SW480 (cell line): ENCODE results near the gene ANTXR1.
"Not testable (repeated sequence)": the region's sequence is repeated elsewhere in the genome, so short reads cannot be mapped to it uniquely, and the experiment has no call there.

Experiments used
- DNase-seq: peaks from one replicate; pipeline ENCODE4 v3.0.0-alpha.2; 2016; ENCODE audit warnings: low spot score

The ANTXR1 gene

GRCh38 chr2:69237070-69237670 lies 224.2 kb downstream of the ANTXR1 start:
- no peak for DNase-seq

- DNase-seq, result no peak
Measured at GRCh38 chr2:69238449-69239031, 225.6 kb downstream of the ANTXR1 start.

- no peak for DNase-seq
Measured at GRCh38 chr2:69241093-69241492, 228.1 kb downstream of the ANTXR1 start.

- no peak for DNase-seq
Measured at GRCh38 chr2:69241664-69242514, 228.9 kb downstream of the ANTXR1 start.

GRCh38 chr2:69242651-69243051 lies 229.7 kb downstream of the ANTXR1 start:
- no peak for DNase-seq

- DNase-seq, result no peak
Measured at GRCh38 chr2:69243652-69244051, 230.7 kb downstream of the ANTXR1 start.

- no peak for DNase-seq
Measured at GRCh38 chr2:69244882-69245281, 231.9 kb downstream of the ANTXR1 start.

GRCh38 chr2:69247583-69247982 lies 234.6 kb downstream of the ANTXR1 start:
- DNase-seq, result no peak

GRCh38 chr2:69248232-69248631 lies 235.3 kb downstream of the ANTXR1 start:
- no peak for DNase-seq

GRCh38 chr2:69250981-69251380 lies 238.0 kb downstream of the ANTXR1 start:
- no peak for DNase-seq

- no peak for DNase-seq
Measured at GRCh38 chr2:69251943-69252342, 239.0 kb downstream of the ANTXR1 start.

- DNase-seq, result no peak
Measured at GRCh38 chr2:69253112-69253511, 240.1 kb downstream of the ANTXR1 start.

GRCh38 chr2:69253611-69254301 lies 240.8 kb downstream of the ANTXR1 start:
- peak; percentile 3 for DNase-seq

GRCh38 chr2:69255760-69256159 lies 242.8 kb downstream of the ANTXR1 start:
- no peak for DNase-seq

- DNase-seq, result not testable (repeated sequence)
Measured at GRCh38 chr2:69259994-69260591, 247.1 kb downstream of the ANTXR1 start.

GRCh38 chr2:69260666-69261065 lies 247.7 kb downstream of the ANTXR1 start:
- DNase-seq, result no peak

GRCh38 chr2:69269330-69269729 lies 256.4 kb downstream of the ANTXR1 start:
- no peak for DNase-seq

GRCh38 chr2:69271831-69272257 lies 258.9 kb downstream of the ANTXR1 start:
- no peak for DNase-seq

- peak; percentile 1 for DNase-seq
Measured at GRCh38 chr2:69272803-69273471, 260.0 kb downstream of the ANTXR1 start.

GRCh38 chr2:69275490-69275889 lies 262.5 kb downstream of the ANTXR1 start:
- DNase-seq, result no peak

- no peak for DNase-seq
Measured at GRCh38 chr2:69278366-69278765, 265.4 kb downstream of the ANTXR1 start.

- no peak for DNase-seq
Measured at GRCh38 chr2:69279211-69279610, 266.2 kb downstream of the ANTXR1 start.
